Activated effector memory CD4-positive, alpha-beta T cell treated with Interleukin-2 at 50 U/mL for 16 hours (primary cell): ENCODE measurements around the gene ZNF169.
"Not testable (repeated sequence)": the region's sequence is repeated elsewhere in the genome, so short reads cannot be mapped to it uniquely, and the experiment has no call there.

Source experiments
- DNase-seq: peaks from one replicate; pipeline ENCODE4 v3.0.0-alpha.2; 2020

ZNF169 gene

DNA sequence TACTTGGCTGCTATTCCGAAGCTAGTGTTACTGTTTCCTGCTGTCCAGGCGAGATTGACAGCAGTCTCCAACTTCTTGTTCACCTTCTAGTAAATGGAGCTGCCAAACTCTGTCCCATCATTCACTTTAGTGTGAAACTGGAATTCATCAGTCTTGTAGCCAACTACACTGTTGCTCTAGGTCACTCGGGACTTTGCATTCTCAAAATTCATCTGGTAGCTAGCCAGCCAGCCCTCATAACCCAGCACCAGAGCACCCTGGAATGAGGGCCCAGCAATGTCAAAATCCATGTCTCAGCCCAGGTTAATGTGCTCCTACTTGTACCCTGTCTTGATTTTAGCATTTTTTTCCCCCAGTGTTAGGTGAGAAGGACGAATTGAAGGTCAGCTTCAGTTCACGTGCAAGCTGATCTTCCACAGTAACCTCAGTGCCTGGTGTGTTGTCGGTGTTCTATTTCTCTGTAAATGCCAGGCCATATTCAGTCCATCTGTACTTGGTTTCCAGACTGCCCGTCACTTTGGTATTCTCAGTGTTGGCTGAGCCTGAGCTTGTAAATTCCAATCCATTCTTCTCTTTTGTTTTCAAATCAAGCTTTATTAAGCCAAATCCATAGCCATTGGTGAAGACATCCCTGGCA, 28.9 kb downstream of the ZNF169 start:
- DNase-seq = no peak

- no peak for DNase-seq
Observed at GRCh38 chr9:94289691-94290090, 30.6 kb downstream of the ZNF169 start.

- no peak for DNase-seq
Observed at GRCh38 chr9:94298949-94299599, 40.0 kb downstream of the ZNF169 start.

DNA sequence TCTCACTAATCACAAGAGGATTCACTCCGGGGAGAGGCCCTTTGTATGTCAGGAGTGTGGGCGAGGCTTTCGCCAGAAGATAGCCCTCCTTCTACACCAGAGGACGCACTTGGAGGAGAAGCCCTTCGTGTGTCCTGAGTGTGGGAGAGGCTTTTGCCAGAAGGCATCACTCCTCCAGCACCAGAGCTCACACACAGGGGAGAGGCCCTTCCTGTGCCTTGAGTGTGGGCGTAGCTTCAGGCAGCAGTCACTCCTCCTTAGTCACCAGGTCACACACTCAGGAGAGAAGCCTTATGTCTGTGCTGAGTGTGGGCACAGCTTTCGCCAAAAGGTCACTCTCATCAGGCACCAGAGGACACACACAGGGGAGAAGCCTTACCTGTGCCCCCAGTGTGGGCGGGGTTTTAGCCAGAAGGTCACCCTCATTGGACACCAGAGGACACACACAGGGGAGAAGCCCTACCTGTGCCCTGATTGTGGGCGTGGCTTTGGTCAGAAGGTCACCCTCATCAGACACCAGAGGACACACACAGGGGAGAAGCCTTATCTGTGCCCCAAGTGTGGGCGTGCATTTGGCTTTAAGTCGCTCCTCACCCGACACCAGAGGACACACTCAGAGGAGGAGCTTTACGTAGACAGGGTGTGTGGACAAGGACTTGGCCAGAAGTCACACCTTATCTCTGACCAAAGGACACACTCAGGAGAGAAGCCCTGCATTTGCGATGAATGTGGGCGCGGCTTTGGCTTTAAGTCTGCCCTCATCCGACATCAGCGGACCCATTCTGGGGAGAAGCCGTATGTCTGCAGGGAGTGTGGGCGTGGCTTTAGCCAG, 41.6 kb downstream of the ZNF169 start:
- DNase-seq = no peak

DNA sequence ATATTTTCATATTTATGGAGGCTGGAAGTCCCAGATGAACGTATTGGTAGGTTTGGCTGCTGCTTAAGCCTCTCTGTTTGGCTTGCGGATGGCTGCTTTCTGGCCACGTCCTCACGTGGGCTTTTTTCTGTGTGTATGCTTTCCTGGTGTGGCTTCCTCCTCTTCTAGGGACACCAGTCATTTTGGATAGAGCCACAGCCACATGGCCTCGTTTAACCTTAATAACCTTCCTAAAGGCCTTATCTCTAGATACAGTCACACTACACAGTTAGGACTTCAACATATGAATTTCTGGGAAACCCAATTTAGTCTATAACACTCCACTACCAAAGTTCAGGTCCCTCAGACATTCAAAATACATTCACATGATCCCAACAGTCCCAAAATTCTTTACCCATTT, 42.5 kb downstream of the ZNF169 start:
- no peak for DNase-seq

DNA sequence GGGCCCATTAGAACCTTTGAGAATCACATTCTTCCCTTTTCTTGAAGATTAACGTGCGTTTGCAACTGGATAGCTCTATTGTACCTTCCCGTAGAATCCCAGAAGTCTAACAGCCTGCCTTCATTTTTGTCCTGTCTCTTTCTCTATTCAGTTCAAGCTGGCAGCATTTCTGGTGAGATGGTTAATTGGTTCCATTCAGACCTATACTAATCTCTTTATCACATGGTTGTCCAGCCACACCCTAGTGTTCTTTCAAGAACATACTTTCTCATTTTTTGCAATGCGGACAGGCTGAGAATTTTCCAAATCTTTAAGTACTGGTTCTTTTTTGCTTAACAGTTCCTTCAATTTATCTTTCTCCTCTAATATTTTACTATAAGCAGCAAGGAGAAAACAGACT, 43.3 kb downstream of the ZNF169 start:
- no peak for DNase-seq

DNA sequence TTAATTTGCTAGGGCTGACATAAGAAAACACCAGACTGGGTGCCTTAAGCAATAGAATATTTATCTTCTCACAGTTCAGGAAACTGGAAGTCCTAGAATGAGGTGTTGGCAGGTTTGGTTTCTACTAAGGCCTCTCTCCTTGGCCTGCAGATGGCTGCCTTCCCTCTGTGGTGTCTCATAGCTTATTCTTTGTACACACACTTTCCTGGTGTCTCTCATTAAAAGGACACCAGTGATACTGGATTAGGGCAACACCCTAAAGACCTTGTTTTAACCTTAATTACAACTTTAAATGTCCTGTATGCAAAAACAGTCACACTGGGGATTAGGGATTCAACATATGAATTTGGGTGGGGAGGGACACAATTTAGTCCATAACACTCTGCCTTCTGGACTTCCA, 44.2 kb downstream of the ZNF169 start:
- DNase-seq = no peak

DNA sequence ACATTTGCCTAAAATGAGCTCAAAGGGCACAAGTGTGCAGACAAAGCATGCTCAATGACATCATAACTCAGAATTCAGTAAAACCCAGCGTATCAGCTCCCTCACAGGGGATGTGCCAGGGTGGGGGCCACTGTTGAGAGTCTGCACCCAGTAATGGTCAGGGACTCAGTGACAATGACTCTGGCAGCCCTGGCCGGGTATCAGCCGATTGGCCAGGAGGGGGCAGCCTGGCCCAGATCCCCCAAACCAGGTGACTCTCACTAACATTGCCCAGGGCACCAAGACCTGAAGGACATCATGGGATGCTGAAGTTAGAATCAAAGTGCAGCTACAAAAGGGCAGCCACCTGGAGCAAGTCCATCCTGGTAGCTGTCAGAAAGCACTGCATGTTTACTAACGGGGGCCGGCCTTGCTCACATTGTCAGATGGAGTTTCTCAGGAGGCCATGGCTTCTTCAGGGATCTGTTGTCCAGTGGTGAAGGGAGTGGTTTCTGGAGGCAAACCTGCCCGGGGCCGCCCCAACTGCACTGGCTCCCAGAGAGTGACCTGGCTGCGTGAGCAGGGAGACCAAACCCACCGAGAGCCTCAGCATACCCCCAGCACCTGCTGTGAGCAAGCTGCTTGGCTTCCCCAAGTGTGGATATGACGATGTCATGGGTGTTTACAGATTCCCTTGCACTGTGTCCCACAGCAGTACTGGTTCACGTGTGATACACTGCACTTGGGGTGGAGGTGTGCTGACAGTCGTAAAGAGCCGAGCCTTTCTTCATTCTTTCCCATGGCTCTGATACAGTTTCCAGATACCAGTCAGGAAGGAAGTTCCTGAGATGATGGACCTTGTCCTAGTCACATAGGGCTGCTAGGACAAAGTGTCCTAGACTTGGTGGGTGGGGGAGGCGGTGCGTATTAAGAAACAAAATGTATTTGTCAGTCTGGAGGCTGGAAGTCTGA, 56.2 kb downstream of the ZNF169 start:
- not testable (repeated sequence) for DNase-seq

DNA sequence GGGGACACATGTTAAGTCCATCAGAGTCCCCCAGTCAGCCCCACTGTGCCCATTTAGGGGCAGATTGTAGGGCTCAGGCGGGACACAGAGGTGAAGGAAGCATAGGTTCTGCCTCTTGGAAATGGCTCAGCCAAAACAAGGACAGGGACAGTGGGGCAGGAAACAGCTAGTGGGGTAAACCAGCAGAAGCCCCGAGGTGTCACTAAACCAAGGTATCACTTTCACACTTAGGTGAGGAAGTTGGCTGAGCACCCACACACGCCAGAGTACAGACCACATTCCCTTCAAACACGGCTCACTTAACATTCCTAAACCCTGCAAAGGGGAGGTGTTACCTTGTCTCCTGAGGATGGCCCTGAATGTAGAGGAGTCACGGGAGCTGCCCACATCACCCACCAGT, 57.1 kb downstream of the ZNF169 start:
- not testable (repeated sequence) for DNase-seq

GRCh38 chr9:94317949-94318657, 59.0 kb downstream of the ZNF169 start:
- DNase-seq = not testable (repeated sequence)

GRCh38 chr9:94322342-94322940, 63.3 kb downstream of the ZNF169 start:
- not testable (repeated sequence) for DNase-seq

DNA sequence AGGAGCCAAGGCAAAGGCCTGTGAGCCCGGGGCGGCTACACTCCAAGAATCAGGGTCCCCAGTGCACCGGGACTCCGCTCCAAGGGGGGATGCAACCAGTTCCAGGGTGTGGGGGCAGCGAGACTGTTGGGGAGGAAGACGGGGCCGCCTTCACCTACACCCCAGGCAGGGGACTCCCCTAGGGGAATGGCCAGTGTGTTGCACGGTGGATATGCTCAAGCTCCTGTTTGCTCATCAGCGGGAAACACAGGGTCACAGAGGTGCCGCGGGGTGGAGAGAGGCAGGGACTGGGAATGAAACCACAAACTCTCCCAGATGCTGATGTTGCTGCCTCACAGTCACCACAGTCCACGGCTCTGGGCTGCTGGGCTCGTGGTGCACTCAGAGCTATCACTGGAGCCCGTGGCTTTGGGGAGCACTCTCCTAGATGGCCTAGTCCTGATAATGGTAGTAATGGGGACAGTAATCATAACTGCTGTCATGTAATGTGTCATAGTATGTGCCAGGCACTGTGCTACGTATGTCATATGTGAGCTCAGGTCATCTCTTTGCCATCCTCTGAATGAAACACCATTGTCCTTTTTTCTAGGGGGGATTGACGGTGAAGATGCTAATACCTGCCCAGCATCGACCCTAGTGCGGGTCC, 64.2 kb downstream of the ZNF169 start:
- DNase-seq = not testable (repeated sequence)

DNA sequence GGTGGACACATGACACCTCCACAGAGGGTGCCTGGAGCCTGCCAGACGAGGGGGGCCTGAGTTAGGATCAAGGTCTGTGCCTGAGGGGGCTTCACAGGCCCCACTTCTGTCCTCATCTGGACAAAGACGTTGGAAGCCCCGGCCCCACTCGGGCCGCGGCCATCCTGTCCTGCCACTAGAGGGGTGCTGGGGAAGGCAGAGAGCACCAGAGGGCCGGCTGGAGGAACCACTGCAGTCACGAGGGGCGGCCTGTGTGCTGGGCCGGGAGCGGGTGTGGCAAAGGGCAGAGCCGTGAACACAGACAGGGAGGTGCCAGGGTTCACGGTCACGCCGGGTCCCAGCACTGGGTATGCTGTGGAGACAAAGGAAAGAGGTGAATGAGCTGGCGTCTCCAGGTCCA, 66.5 kb downstream of the ZNF169 start:
- DNase-seq = not testable (repeated sequence)

DNA sequence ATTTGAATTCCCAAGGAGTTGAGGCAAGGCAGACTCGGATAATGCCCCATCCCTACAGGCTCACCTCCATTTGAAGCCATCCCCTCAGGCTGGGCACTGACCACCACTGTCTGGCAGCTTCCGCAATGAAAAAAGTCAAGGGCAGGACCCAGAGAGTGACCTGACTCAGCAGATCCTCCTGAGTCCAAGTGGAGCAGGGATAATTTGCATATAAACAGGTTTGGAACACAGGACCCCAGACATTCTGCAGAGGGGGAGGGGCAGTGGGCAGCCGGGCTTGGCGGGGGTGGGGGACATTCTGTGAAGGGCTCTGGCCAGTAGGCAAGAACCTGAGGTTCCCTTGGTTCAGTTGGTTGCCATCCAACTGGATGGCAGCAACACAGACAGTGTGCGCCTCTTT, 69.4 kb downstream of the ZNF169 start, which contains the start of gene NUTM2F:
Gene NUTM2F, minus strand, starts transcription at position 101 of the 400 bp plus-strand sequence. Its CDS starts 21 bp downstream, at position 80.
- DNase-seq = not testable (repeated sequence)

GRCh38 chr9:94336445-94336844, 77.3 kb downstream of the ZNF169 start:
- not testable (repeated sequence) for DNase-seq

- DNase-seq = not testable (repeated sequence)
Observed at GRCh38 chr9:94338723-94339122, 79.6 kb downstream of the ZNF169 start.

DNA sequence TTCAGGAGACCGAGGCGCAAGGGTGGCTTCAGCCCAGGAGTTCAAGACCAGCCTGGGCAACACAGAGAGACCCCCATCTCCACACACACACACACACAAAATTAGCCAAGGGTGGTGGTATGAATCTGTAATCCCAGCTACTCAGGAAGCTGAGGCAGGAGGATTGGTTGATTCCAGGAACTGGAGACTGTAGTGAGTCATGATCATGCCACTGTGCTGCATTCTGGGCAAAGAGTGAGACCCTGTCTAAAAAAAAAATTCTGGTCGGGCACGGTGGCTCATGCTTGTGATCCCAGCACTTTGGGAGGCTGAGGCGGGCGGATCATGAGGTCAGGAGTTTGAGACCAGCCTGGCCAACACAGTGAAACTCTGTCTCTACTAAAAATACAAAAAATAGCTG, 80.6 kb downstream of the ZNF169 start:
- DNase-seq = not testable (repeated sequence)

DNA sequence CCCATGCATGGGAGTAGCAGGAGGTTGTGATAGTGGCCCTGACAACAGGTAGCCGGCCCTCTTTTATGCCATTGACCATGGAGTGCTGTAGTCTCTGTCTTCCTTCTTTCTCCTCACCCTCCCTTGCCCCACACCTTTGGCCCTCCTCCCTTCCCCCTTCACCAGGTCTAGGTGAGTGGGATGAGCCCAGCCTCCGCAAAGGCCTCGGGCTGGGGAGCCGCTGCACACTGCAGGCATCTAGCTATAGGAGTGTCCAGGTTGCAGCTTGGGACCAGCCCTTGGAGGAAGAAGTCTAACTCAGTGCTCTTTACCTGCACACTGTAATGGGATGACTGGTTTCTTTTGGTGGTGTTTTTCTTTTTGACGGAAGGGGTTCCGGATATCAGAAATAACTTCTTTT, 81.7 kb downstream of the ZNF169 start:
- DNase-seq = not testable (repeated sequence)

DNA sequence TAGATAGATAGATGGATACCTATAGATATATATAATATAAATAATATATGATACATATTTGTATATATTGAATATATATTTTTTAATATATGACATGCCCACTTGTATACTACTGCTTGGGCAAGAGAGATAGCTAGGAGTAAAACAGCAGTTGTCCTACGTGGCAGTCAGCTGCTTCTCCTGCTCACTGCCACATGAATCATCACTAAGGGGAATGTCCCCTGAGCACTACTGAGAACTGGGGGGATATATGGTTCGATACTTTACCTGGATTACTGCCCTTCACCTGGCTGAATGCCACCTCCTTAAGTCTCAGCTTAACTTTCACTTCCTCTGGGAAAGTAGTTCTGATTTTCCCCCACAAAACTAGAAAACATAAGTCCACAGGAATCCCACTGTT, 82.6 kb downstream of the ZNF169 start:
- not testable (repeated sequence) for DNase-seq

GRCh38 chr9:94347451-94347850, 88.4 kb downstream of the ZNF169 start:
- not testable (repeated sequence) for DNase-seq

DNA sequence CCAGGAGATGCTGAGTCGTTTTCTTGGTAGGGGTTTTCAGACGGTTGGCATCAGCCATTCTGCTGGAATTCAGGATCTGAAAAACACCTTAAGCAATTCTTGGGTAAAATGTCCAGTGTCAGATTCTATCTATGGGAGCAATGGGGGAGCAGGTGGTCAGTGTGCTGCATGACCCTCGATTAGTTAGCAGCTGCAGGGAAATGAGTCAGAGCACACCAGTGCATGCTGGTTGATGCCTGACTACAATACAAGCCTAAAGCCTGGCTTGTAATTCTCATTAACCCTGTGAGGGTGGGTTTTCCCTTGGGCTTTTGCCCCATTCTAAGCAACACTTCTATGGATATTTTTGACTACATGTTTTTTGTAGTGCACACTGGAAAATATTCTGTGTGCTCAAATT, 89.7 kb downstream of the ZNF169 start:
- DNase-seq = not testable (repeated sequence)
